Epithelial cell of proximal tubule (primary cell): ENCODE data around the gene PVR. TPM values are rescaled to one million over a fixed set of nuclear protein-coding genes. Genes with fewer than 3 reads are reported as not detected.
A peak's percentile ranks its signal among the peaks of the same experiment; 100 is the strongest.

Experiments
- DNase-seq: peaks from one replicate; pipeline ENCODE4 v3.0.0-alpha.2; 2011; ENCODE audit warnings: low read depth
- H3K4me3 ChIP-seq: 2 replicates; pipeline ENCODE4 v1.5.1; 2011; ENCODE audit warnings: low read depth, mild to moderate bottlenecking, low read length
- CTCF ChIP-seq: conservative IDR thresholded peaks from 2 replicates; pipeline ENCODE4 v1.5.1; 2012; ENCODE audit warnings: low read depth, mild to moderate bottlenecking, low read length
- total RNA-seq: library from RNA; depleted of rRNA; stranded (reverse); fragments of >200 nt; gene quantifications from 2 replicates; pipeline ENCODE4 v1.2.3, GENCODE V29; 2015

Gene PVR
- total RNA-seq, 1 donor from 2014 or later, result 116 TPM

- H3K4me3 ChIP-seq, result no peak overlapping the region
- no peak for DNase-seq
- TF ChIP-seq CTCF, result no peak
These were observed 43.2 kb downstream of the PVR start for GRCh38 chr19:44686896-44687295.

GRCh38 chr19:44687888-44688287 lies 44.2 kb downstream of the PVR start:
- H3K4me3 ChIP-seq, result no peak overlapping the region
- no peak for DNase-seq
- TF ChIP-seq CTCF, result no peak

- DNase-seq, result no peak
These were observed 45.8 kb downstream of the PVR start for GRCh38 chr19:44689290-44690130.

GRCh38 chr19:44690131-44690440 lies 46.4 kb downstream of the PVR start:
- DNase-seq, result no peak
- TF ChIP-seq CTCF, result no peak
- no peak overlapping the region for H3K4me3 ChIP-seq

More at GRCh38 chr19:44689290-44690130, 45.8 kb downstream of the PVR start:
- TF ChIP-seq CTCF, result peak; percentile 89
- no peak overlapping the region for H3K4me3 ChIP-seq

DNA sequence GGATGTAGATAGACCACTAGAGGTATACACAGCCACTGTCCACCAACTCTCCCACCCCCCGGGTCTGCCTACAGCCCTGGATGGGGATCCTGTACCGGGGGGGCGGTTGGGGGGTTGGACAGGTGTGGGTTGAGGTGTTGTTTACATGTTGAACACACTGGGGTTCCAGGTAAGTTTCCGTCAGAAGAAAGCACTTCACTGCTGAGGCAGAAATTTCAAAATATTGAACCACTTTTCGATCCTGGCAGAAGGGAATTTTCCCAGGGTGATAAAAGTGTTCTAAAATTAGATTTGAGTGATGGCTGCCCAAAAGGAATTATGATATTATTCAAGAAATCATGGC lies 48.6 kb downstream of the PVR start:
- no peak for TF ChIP-seq CTCF
- no peak overlapping the region for H3K4me3 ChIP-seq
- no peak for DNase-seq

GRCh38 chr19:44694184-44694579 lies 50.5 kb downstream of the PVR start:
- peak; percentile 47 for TF ChIP-seq CTCF
- no peak overlapping the region for H3K4me3 ChIP-seq
- no peak for DNase-seq
